ENCODE results near the gene C1orf53.

Gene C1orf53

DNA sequence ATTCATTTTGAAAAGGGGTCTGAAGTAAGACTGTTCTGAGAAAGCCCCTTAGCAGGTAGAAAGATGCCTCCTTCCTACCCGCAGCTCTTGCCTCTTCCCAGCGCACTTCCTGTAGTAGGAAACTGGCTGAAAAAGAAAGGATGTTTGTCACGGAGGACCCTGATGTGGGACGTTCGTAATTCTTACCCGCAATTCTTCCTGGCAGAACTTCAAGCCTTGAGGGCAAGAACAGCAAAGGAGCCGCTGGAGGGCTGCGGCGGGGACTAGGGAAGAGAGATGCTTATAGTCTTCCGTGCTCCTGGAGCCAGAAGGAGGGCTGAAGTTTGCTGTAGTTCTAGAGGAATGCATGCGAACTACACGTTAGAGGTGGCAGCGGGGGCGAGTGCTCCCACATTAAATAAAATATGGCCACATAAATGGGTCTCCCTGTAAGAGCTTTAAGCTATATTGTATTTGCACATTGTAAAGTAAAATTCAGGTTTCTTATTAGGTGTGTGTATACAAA, 6.3 kb downstream of the C1orf53 start:
- Histone ChIP-seq H3K4me3 (ENCODE audit: low read length) (no peak overlapping the region), H3K36me3 (ENCODE audit: control insufficient read depth, insufficient read depth, low read length, severe bottlenecking) (no peaks in the 10 kb centered on the region), H3K4me1 (ENCODE audit: control insufficient read depth, insufficient read depth, low read length) (peaks cover 16% of the 10 kb centered on the region), H3K27me3 (replicated peaks; ENCODE audit: control insufficient read depth, insufficient read depth, low read length) (peaks cover 72% of the 10 kb centered on the region), H3K9ac (ENCODE audit: low read length) (no peak overlapping the region), H3K9me3 (ENCODE audit: control insufficient read depth, low read length) (no peaks in the 10 kb centered on the region)
- DNase-seq (ENCODE audit: low read depth), result peak; percentile 53

DNA sequence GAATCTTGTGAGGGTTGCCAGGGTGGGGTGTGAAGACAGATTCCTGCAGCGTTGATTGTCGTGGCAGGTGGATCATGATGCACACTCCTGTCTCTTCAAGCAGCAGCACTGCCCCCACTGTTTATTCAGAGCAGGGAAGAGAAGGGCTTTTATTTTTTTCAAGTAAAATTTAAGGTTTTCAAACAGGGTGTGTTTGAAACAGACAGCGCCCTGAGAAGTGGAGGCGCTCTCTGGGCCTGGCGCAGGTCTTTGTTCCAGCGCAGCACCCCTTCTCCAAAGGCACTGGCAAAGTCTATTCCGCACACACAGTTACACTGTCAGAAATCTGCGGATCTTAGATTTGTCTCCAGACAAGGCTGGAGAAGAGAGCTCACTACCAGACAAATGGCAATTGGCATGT, 7.0 kb downstream of the C1orf53 start:
- Histone ChIP-seq H3K9ac (ENCODE audit: low read length) (no peak overlapping the region), H3K27me3 (replicated peaks; ENCODE audit: control insufficient read depth, insufficient read depth, low read length) (peaks cover 78% of the 10 kb centered on the region), H3K4me3 (ENCODE audit: low read length) (no peak overlapping the region), H3K36me3 (ENCODE audit: control insufficient read depth, insufficient read depth, low read length, severe bottlenecking) (no peaks in the 10 kb centered on the region), H3K4me1 (ENCODE audit: control insufficient read depth, insufficient read depth, low read length) (peaks cover 16% of the 10 kb centered on the region), H3K9me3 (ENCODE audit: control insufficient read depth, low read length) (no peaks in the 10 kb centered on the region)
- DNase-seq (ENCODE audit: low read depth), result no peak

DNA sequence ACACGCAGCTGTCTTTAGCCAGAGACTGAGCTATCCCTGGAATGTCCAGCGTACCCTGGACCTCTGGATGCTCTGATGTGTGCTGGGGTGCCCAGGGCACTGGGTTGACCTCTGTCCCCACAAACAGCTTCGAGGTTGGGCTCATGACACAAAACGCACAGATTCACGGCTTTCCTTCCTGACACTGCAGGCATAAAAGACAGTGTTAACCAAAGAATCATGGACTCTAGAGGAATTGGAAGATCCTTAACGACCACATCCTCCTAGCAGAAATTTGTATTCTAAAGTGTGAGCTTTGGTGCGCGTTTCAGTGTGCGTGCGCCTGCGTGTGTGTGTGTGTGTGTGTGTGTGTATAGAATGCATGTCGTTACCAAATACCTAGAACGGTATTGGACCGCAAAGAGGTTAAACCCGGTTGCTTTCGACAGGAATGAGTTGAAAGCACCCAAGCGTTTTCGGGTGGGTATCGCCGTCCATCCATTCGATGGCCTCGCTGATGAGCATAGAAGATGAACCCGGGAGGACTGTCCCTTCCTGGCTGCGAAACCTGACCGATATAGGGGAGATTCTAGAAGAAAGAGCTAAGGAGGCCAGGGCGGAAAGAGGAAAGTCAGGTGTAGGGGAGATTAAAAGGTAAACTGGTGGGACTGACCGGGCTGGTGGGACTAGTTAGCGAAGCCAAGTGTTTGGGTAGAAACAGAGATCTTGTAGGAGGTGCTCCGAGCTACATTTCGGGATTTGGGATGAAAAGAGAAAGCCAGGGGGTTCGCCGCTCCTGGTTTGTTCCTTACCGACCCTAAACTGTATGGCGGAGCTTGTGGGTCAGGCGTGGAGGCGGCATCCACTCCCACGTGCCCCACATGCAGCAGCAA, 7.9 kb downstream of the C1orf53 start:
- H3K36me3 ChIP-seq (ENCODE audit: control insufficient read depth, insufficient read depth, low read length, severe bottlenecking), result no peaks in the 10 kb centered on the region
- DNase-seq (ENCODE audit: low read depth), result no peak
- H3K9ac ChIP-seq (ENCODE audit: low read length), result no peak overlapping the region
- H3K27me3 ChIP-seq (replicated peaks; ENCODE audit: control insufficient read depth, insufficient read depth, low read length), result peaks cover 86% of the 10 kb centered on the region
- no peaks in the 10 kb centered on the region for H3K9me3 ChIP-seq (ENCODE audit: control insufficient read depth, low read length)
- H3K4me1 ChIP-seq (ENCODE audit: control insufficient read depth, insufficient read depth, low read length), result peaks cover 16% of the 10 kb centered on the region
- no peak overlapping the region for H3K4me3 ChIP-seq (ENCODE audit: low read length)

DNA sequence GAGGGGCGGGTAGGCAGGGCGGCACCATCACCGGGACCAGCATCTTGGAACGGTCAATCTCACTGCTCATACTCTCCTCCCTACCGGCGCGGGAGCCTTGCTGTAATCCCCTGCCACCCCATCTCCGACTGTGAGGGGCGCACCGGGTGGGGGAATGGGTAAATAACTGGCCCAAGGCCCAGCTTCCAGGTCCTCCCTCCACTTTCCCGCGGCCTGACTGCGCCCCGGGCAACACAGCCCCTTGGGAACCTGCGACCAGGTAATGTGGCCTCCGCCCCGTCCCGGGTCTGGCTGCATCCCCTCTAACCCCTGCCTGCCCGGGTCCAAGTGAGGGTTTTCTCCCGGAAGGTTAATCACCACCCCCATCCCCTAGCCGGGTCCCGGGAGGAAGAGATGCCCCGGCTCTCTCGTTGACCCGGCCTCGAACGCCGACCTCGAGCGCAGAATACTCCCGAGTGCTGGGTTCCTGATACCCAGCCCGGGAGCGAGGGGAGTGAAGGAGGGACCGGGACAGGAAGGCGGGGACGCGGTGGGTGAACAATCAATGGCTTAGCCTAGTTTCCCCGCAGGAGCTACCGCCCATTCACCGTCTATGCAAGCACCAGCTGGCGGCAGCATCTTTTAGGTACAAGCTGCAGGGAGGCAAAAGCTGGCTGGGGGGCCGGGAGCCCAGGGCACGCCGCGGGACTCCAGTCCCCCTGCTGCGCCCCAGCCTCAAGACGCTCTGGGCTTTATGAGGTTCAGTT, 8.9 kb downstream of the C1orf53 start:
- DNase-seq (ENCODE audit: low read depth), result peak; percentile 35
- Histone ChIP-seq H3K27me3 (replicated peaks; ENCODE audit: control insufficient read depth, insufficient read depth, low read length) (peaks cover 89% of the 10 kb centered on the region), H3K36me3 (ENCODE audit: control insufficient read depth, insufficient read depth, low read length, severe bottlenecking) (no peaks in the 10 kb centered on the region), H3K4me3 (ENCODE audit: low read length) (no peak overlapping the region), H3K9ac (ENCODE audit: low read length) (no peak overlapping the region), H3K4me1 (ENCODE audit: control insufficient read depth, insufficient read depth, low read length) (peaks cover 25% of the 10 kb centered on the region), H3K9me3 (ENCODE audit: control insufficient read depth, low read length) (no peaks in the 10 kb centered on the region)

DNA sequence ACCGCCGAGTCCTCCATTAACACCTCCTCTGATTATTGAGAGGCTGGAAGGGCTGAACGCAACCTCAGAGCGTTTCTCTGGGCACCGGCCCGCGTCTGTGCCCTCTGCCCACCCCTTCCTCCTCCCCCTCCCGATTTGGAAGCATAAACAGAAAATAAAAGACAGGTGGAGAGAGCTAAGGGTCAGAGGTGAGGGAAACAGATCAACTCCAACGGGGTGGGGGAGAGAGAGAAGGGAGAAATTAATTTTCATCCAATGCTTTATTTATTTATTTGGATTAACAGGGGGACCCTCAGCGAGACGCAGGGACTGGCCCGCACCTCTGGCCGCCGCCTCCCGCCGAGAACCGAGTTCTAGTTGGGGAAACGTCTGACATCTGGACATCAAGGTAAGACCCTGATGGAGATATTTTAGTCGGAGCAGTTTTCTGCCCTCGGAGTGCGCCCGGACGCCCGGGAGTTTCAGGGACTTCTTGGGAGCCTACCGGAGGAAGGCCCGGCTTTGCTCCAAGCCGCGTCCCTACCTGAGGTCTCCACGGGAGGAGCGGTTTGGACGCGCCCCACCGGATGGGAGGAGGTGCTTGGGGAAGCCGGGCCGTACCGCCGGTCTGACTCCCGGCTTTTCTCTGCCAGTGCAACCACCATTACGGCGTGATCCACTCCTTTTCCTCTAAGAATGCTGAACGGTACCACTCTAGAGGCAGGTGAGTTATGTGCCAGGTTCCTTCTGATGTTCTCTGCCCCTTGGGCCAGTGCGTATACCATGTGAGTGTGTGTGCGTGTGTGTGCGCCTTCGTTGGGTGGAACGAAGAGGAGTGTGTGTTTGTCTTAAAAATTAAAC, 9.6 kb downstream of the C1orf53 start:
- no peaks in the 10 kb centered on the region for H3K36me3 ChIP-seq (ENCODE audit: control insufficient read depth, insufficient read depth, low read length, severe bottlenecking)
- no peak overlapping the region for H3K9ac ChIP-seq (ENCODE audit: low read length)
- H3K4me1 ChIP-seq (ENCODE audit: control insufficient read depth, insufficient read depth, low read length), result peaks cover 28% of the 10 kb centered on the region
- H3K4me3 ChIP-seq (ENCODE audit: low read length), result peak overlapping the region; percentile 36
- DNase-seq (ENCODE audit: low read depth), result no peak
- H3K9me3 ChIP-seq (ENCODE audit: control insufficient read depth, low read length), result no peaks in the 10 kb centered on the region
- H3K27me3 ChIP-seq (replicated peaks; ENCODE audit: control insufficient read depth, insufficient read depth, low read length), result peaks cover 96% of the 10 kb centered on the region

DNA sequence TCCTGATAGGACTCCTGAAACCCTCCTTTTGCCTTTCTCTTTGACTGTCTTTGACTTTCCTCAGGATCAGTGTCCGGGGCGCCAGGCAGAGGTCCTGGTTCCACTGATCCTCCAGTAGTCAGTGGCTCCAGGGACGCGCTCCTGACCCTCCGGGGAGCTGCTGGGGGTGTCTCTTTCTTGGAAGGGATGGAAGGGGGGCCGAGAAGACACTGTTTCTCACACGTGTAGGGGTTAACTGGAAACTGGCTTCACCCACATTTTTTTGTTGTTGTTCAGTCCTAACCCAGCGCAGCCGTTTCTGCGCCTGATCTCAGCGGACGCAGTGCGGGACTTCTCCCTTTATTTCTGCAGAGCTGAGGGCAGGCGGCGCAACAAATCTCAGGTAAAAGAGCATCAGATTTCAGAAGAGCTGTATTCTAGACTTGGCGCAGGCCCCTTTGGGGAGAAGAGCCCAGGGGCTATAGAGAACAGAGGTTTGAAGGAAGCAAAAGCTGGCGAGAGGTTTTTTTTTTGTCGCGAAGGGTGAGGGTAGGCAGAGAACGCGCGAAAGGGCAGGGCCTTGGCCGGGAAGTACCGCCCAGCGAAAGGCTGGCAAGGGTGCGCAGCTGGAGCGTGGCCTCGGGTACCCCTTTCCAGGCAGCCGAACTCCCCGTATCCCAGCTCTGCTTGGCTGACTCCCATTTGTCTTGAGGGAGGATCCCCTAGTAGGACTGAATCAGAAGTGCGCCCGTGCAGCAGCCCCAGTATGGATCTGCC, 10.5 kb downstream of the C1orf53 start:
- H3K4me3 ChIP-seq (ENCODE audit: low read length), result no peak overlapping the region
- DNase-seq (ENCODE audit: low read depth), result no peak
- H3K9ac ChIP-seq (ENCODE audit: low read length), result no peak overlapping the region
- H3K27me3 ChIP-seq (replicated peaks; ENCODE audit: control insufficient read depth, insufficient read depth, low read length), result peaks cover 98% of the 10 kb centered on the region
- H3K4me1 ChIP-seq (ENCODE audit: control insufficient read depth, insufficient read depth, low read length), result peaks cover 34% of the 10 kb centered on the region
- H3K9me3 ChIP-seq (ENCODE audit: control insufficient read depth, low read length), result no peaks in the 10 kb centered on the region
- no peaks in the 10 kb centered on the region for H3K36me3 ChIP-seq (ENCODE audit: control insufficient read depth, insufficient read depth, low read length, severe bottlenecking)

DNA sequence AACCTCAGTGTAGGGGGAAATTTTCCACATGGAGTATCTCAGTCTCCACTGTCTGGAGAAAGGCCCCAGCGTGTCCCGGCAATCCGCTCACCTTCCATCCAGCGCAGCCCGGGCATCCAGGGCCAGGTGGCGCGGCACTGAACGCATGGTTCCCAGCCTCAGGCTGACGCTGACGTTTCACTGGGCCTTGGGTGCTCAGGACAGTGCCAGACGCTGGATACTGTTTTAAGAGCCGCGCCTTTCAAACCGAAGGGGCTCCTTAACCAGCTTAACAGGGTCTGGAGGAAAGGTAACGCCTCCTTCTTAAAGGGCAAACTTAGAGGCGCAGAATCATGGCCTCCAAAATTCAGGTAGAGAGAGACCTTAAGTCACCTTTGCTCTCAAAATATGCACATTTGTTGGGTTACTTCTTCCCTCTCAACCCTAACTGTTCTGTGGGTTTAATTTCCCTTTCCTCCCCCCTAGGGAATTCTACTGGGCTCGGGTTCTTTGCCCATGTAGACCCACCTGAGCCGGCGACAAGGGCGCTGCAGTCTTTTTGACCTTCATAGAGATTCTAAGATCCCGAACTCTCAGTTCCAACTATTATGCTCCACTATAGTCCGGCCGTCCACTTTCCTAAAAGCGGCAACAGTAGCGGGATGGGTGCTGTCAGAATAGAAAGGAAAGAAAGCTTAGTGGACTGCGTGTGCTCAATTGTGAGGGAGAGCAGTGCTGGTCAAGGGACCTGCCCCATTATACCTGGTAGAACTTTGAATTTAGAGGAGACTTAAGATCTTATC, 11.3 kb downstream of the C1orf53 start:
- Histone ChIP-seq H3K27me3 (replicated peaks; ENCODE audit: control insufficient read depth, insufficient read depth, low read length) (peaks cover 97% of the 10 kb centered on the region), H3K9me3 (ENCODE audit: control insufficient read depth, low read length) (no peaks in the 10 kb centered on the region), H3K36me3 (ENCODE audit: control insufficient read depth, insufficient read depth, low read length, severe bottlenecking) (no peaks in the 10 kb centered on the region), H3K9ac (ENCODE audit: low read length) (no peak overlapping the region), H3K4me3 (ENCODE audit: low read length) (no peak overlapping the region), H3K4me1 (ENCODE audit: control insufficient read depth, insufficient read depth, low read length) (peaks cover 36% of the 10 kb centered on the region)
- DNase-seq (ENCODE audit: low read depth), result no peak

DNA sequence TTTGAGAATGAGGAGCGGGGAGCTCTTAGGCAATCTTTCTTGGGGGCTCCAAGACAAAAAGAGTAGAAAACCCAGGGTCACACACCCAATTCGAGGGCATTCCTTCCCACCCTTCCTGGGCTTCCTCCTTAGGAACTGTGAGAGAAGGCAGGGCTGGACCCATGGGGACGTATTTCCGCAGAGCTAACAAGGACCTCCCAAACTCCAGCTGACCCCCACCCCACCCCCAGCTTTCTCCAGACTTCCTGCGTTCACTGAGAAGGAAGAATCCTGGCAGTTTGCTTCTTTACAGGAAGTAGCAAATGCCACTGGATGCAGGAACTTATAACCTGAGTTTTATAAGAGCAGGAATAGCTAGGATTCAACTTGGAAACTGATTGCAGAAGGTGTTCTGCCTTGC, 12.1 kb downstream of the C1orf53 start:
- Histone ChIP-seq H3K9me3 (ENCODE audit: control insufficient read depth, low read length) (no peaks in the 10 kb centered on the region), H3K4me3 (ENCODE audit: low read length) (no peak overlapping the region), H3K36me3 (ENCODE audit: control insufficient read depth, insufficient read depth, low read length, severe bottlenecking) (no peaks in the 10 kb centered on the region), H3K9ac (ENCODE audit: low read length) (no peak overlapping the region), H3K4me1 (ENCODE audit: control insufficient read depth, insufficient read depth, low read length) (peaks cover 36% of the 10 kb centered on the region), H3K27me3 (replicated peaks; ENCODE audit: control insufficient read depth, insufficient read depth, low read length) (peaks cover 97% of the 10 kb centered on the region)
- DNase-seq (ENCODE audit: low read depth), result no peak

DNA sequence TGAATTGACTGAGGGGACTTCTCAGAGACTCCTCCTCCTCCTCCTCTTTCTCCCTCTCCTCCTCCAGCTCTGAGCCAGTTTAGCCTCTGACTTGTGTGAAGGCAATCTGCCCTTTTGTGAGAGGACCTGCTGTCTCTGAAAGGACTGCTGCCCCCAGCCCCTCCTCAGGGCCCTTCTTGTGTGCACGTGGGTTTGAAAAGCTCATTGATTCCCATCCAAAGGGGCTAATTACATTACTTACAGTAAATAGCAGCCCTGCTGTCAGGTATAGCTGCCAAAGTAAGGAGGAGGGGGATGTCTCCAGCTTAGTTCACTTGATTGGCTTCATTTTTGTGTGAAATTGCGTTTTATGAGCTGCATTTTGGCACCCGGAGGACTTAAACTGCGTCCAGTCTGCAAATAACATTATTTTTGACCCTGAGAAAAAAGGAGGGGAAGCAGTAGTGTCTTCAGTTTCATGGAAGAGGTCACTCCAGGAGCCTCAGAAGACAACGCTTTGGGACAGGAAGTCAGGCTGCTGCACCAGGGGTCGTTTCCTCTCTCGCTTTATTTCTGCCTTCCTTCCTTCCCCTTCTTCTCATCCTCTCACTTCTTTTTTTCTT, 12.9 kb downstream of the C1orf53 start:
- no peaks in the 10 kb centered on the region for H3K36me3 ChIP-seq (ENCODE audit: control insufficient read depth, insufficient read depth, low read length, severe bottlenecking)
- no peak overlapping the region for H3K9ac ChIP-seq (ENCODE audit: low read length)
- H3K4me3 ChIP-seq (ENCODE audit: low read length), result peak overlapping the region; percentile 63
- peaks cover 96% of the 10 kb centered on the region for H3K27me3 ChIP-seq (replicated peaks; ENCODE audit: control insufficient read depth, insufficient read depth, low read length)
- no peak for DNase-seq (ENCODE audit: low read depth)
- H3K9me3 ChIP-seq (ENCODE audit: control insufficient read depth, low read length), result peaks cover under 1% of the 10 kb centered on the region
- H3K4me1 ChIP-seq (ENCODE audit: control insufficient read depth, insufficient read depth, low read length), result peaks cover 36% of the 10 kb centered on the region
